ENCODE results near the gene CISD3. TPM values are rescaled to one million over a fixed set of nuclear protein-coding genes. Genes with fewer than 3 reads are reported as not detected.
"Not testable (repeated sequence)": the region's sequence is repeated elsewhere in the genome, so short reads cannot be mapped to it uniquely, and the experiment has no call there.

Gene CISD3
- total RNA-seq, 1 donor from 2014 or later: 75.9 TPM

- H3K4me3 ChIP-seq: no peak overlapping the region
- no peak for TF ChIP-seq CTCF (IDR thresholded peaks at IDR 0.05; ENCODE audit: borderline replicate concordance)
- no peak for DNase-seq
- H3K9me3 ChIP-seq (replicated peaks): no peaks in the 10 kb centered on the region
- H3K36me3 ChIP-seq: peaks cover 88% of the 10 kb centered on the region
- intact Hi-C loops (cut with micrococcal nuclease): no loop called here
- peaks cover 16% of the 10 kb centered on the region for H3K4me1 ChIP-seq
- no peak overlapping the region for H3K27ac ChIP-seq (replicated peaks)
- no peaks in the 10 kb centered on the region for H3K27me3 ChIP-seq (ENCODE audit: low read depth)
Observed at GRCh38 chr17:38719943-38720641, 10.0 kb upstream of the CISD3 start.

GRCh38 chr17:38720941-38721340 lies 9.2 kb upstream of the CISD3 start:
- intact Hi-C loops (cut with micrococcal nuclease): no loop called here
- H3K36me3 ChIP-seq: peaks cover 86% of the 10 kb centered on the region
- H3K27me3 ChIP-seq (ENCODE audit: low read depth): no peaks in the 10 kb centered on the region
- peaks cover 20% of the 10 kb centered on the region for H3K4me1 ChIP-seq
- H3K9me3 ChIP-seq (replicated peaks): no peaks in the 10 kb centered on the region
- H3K27ac ChIP-seq (replicated peaks): no peak overlapping the region
- H3K4me3 ChIP-seq: no peak overlapping the region
- no peak for DNase-seq
- TF ChIP-seq CTCF (IDR thresholded peaks at IDR 0.05; ENCODE audit: borderline replicate concordance): no peak

- DNase-seq: no peak
- H3K4me1 ChIP-seq: peaks cover 20% of the 10 kb centered on the region
- H3K9me3 ChIP-seq (replicated peaks): no peaks in the 10 kb centered on the region
- H3K27ac ChIP-seq (replicated peaks): no peak overlapping the region
- no peak for TF ChIP-seq CTCF (IDR thresholded peaks at IDR 0.05; ENCODE audit: borderline replicate concordance)
- H3K27me3 ChIP-seq (ENCODE audit: low read depth): no peaks in the 10 kb centered on the region
- peaks cover 78% of the 10 kb centered on the region for H3K36me3 ChIP-seq
- H3K4me3 ChIP-seq: no peak overlapping the region
- intact Hi-C loops (cut with micrococcal nuclease): no loop called here
Observed at GRCh38 chr17:38721802-38722201, 8.3 kb upstream of the CISD3 start.

- intact Hi-C loops (cut with micrococcal nuclease): no loop called here
- no peak overlapping the region for H3K4me3 ChIP-seq
- H3K36me3 ChIP-seq: peaks cover 51% of the 10 kb centered on the region
- TF ChIP-seq CTCF (IDR thresholded peaks at IDR 0.05; ENCODE audit: borderline replicate concordance): no peak
- peak; percentile 72 for DNase-seq
- H3K4me1 ChIP-seq: peaks cover 32% of the 10 kb centered on the region
- no peaks in the 10 kb centered on the region for H3K27me3 ChIP-seq (ENCODE audit: low read depth)
- H3K27ac ChIP-seq (replicated peaks): peak overlapping the region; percentile 43
- H3K9me3 ChIP-seq (replicated peaks): no peaks in the 10 kb centered on the region
Observed at GRCh38 chr17:38724337-38724988, 5.7 kb upstream of the CISD3 start.

GRCh38 chr17:38725066-38725465 lies 5.1 kb upstream of the CISD3 start:
- no peak overlapping the region for H3K4me3 ChIP-seq
- H3K36me3 ChIP-seq: peaks cover 45% of the 10 kb centered on the region
- no peaks in the 10 kb centered on the region for H3K9me3 ChIP-seq (replicated peaks)
- DNase-seq: no peak
- TF ChIP-seq CTCF (IDR thresholded peaks at IDR 0.05; ENCODE audit: borderline replicate concordance): no peak
- intact Hi-C loops (cut with micrococcal nuclease): no loop called here
- peaks cover 36% of the 10 kb centered on the region for H3K4me1 ChIP-seq
- peak overlapping the region; percentile 43 for H3K27ac ChIP-seq (replicated peaks)
- H3K27me3 ChIP-seq (ENCODE audit: low read depth): no peaks in the 10 kb centered on the region

- intact Hi-C loops (cut with micrococcal nuclease); DNase-seq; H3K27ac ChIP-seq (replicated peaks); H3K4me3 ChIP-seq; H3K9me3 ChIP-seq (replicated peaks); H3K27me3 ChIP-seq (ENCODE audit: low read depth): not testable (repeated sequence)
- H3K4me1 ChIP-seq: peaks cover 45% of the 10 kb centered on the region
- peaks cover 35% of the 10 kb centered on the region for H3K36me3 ChIP-seq
Observed at GRCh38 chr17:38726145-38726544, 4.0 kb upstream of the CISD3 start.
